Heart left ventricle (tissue), 16 donors: ENCODE data around the gene ELFN1. TPM values are rescaled to one million over a fixed set of nuclear protein-coding genes. Genes with fewer than 3 reads are reported as not detected.

Experiments used
- ATAC-seq, 4 donors: fragments of 200-7000 bp; cut with Tn5 transposase; one replicate each; pipeline ENCODE4 v1.9.1; 2020 to 2022; ENCODE audit warnings: moderate library complexity in 4 of 4, mild to moderate bottlenecking in 3 of 4, moderate number of reproducible peaks in 1 of 4
- DNase-seq, 5 donors: peaks; one replicate each; pipeline ENCODE4 v3.0.0-alpha.2; 2020
- H3K27ac ChIP-seq, 12 donors: fragments of 200-600 bp; sonication (generic) in 4 of 12; one replicate each; pipeline versions ENCODE4 v1.5.0 to v1.8.0; 2016 to 2022; ENCODE audit warnings: mild to moderate bottlenecking in 2 of 12
- H3K27me3 ChIP-seq, 9 donors: fragments of 200-600 bp; sonication (generic) in 2 of 9; one replicate each; pipeline versions ENCODE4 v1.5.1 to v1.8.0; 2016 to 2022; ENCODE audit warnings: mild to moderate bottlenecking in 3 of 9
- H3K36me3 ChIP-seq, 9 donors: fragments of 200-600 bp; sonication (generic) in 2 of 9; one replicate each; pipeline versions ENCODE4 v1.5.0 to v1.8.0; 2018 to 2022; ENCODE audit warnings: mild to moderate bottlenecking in 2 of 9
- H3K4me1 ChIP-seq, 12 donors: fragments of 200-600 bp; sonication (generic) in 4 of 12; one replicate each; pipeline versions ENCODE4 v1.5.0 to v1.8.0; 2016 to 2022; ENCODE audit warnings: mild to moderate bottlenecking in 3 of 12
- H3K4me3 ChIP-seq, 12 donors: fragments of 200-600 bp; sonication (generic) in 4 of 12; one replicate each; pipeline versions ENCODE4 v1.5.0 to v1.8.0; 2017 to 2022; ENCODE audit warnings: mild to moderate bottlenecking in 9 of 12, moderate library complexity in 4 of 12
- H3K9me3 ChIP-seq, 12 donors: fragments of 200-600 bp; sonication (generic) in 4 of 12; one replicate each; pipeline versions ENCODE4 v1.5.0 to v1.8.0; 2016 to 2022; ENCODE audit warnings: mild to moderate bottlenecking in 1 of 12
- POLR2A ChIP-seq, 2 donors: fragments of 450-650 bp; IDR thresholded peaks; one replicate each; pipeline ENCODE4 v1.6.1; 2017; ENCODE audit warnings: antibody characterized with exemption in 2 of 2, mild to moderate bottlenecking in 2 of 2, moderate library complexity in 2 of 2
- WGBS, 4 donors: extraction: QIAGEN DNeasy Blood & Tissue Kit in 2 of 4; methylation state at CpG; one replicate each; pipeline versions ENCODE4 v1.1.5 to v1.1.7; 2013 to 2018; 5-methylcytosine and 5-hydroxymethylcytosine counted together
- intact Hi-C, 10 donors: fragments of 100-400 bp; cut with DNase I; formaldehyde crosslinking; loops; one replicate each; pipeline versions ENCODE4 v1.11.1 to v1.14.2; 2022
- polyA plus RNA-seq, 2 donors: library from polyadenylated mRNA; stranded (reverse); fragments of 200-250 nt; gene quantifications; one replicate each; pipeline ENCODE4 v1.2.3, GENCODE V29; 2013
- total RNA-seq, 9 donors: library from RNA; depleted of rRNA in 2 of 9; stranded (reverse); fragments of >200 nt in 2 of 9; fragmentation: NEBNext Ultra II Directional in 3 of 9; extraction: Animal tissue kit (Norgen Biotek cat#: 25700) in 3 of 9; gene quantifications; one replicate each; pipeline versions ENCODE4 v1.1.0 to v1.2.4, GENCODE V29; 2016 to 2023
- TF ChIP-seq, protein P1 (sequence below), 12 donors: fragments of 200-600 bp; sonication (generic) in 4 of 12; IDR thresholded peaks; one replicate each; pipeline versions ENCODE4 v1.5.0 to v1.8.0; 2018 to 2022; ENCODE audit warnings: antibody characterized with exemption in 12 of 12, mild to moderate bottlenecking in 5 of 12
- donor health status: ischemic (EF 13 %, LVEDD 7.1; RV severe dilation, severe dysfunction).
- donor health status: healthy with polysubstance abuse.
- donor health status: DM: no; HTN: yes; CAD: no.
- donor health status: DM: no; HTN: no; CAD: no.
- donor health status: ischemic (EF 25% LVEDD 6.9; RV normal size, moderate dysfunction).
- donor health status: ischemic (EF 25% LVEDD 5.7; RV mildly dilated, moderate dysfunction).
- donor health status: healthy.
- donor health status: DM: yes; HTN: yes; CAD: no.
- donor health status: ischemic (EF 35%, LVEDD 5.7; RV mildly dilated, moderate dysfunction).
- donor health status: nonischemic (EF 11% LVEDD 7.7; RV severe dilation, severe dysfunction).
- donor health status: DM: yes; HTN: yes; CAD: no.
- donor health status: PGD.
- donor health status: ischemic (EF 29% LVEDD 5.4; RV normal size, mild dysfunction).
- donor health status: nonischemic (EF 23%, LVEDD 6.1; RV moderate dilation, normal function).

Gene ELFN1
- total and polyA plus RNA-seq, 11 donors, result 2.6 to 18.6 (median 6.6) TPM

DNA sequence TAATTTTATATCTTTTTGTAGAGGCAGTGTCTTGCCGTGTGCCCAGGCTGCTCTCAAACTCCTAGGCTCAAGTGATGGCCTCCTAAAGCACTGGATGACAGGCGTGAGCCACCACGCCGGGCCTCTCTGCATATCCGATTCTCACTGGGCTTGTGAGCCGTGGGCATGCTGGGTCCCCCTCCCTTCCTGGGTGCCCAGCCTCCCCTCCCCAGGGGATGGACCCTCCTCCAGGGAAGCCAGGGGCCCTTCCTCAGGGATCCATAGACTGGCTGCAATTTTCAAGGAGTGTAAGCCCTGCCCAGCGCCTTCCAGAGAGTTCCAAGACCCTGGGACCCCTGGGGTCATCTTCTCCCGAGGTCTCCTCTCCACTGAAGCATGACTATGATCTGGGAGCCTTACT, 23.7 kb upstream of the ELFN1 start:
- 86 to 93% (median 87%) methylated on average over 8 of the region's 8 CpGs for WGBS, 4 donors
- TF ChIP-seq, protein P1, sequence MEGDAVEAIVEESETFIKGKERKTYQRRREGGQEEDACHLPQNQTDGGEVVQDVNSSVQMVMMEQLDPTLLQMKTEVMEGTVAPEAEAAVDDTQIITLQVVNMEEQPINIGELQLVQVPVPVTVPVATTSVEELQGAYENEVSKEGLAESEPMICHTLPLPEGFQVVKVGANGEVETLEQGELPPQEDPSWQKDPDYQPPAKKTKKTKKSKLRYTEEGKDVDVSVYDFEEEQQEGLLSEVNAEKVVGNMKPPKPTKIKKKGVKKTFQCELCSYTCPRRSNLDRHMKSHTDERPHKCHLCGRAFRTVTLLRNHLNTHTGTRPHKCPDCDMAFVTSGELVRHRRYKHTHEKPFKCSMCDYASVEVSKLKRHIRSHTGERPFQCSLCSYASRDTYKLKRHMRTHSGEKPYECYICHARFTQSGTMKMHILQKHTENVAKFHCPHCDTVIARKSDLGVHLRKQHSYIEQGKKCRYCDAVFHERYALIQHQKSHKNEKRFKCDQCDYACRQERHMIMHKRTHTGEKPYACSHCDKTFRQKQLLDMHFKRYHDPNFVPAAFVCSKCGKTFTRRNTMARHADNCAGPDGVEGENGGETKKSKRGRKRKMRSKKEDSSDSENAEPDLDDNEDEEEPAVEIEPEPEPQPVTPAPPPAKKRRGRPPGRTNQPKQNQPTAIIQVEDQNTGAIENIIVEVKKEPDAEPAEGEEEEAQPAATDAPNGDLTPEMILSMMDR (IDR thresholded peaks at IDR 0.05), result no peak
- no peak for TF ChIP-seq POLR2A (IDR thresholded peaks at IDR 0.05)
- DNase-seq, result peak in 2 of 5 donors; percentile 13 to 37
- H3K9me3 ChIP-seq, result no peaks in the 10 kb centered on the region
- no peak overlapping the region for H3K4me3 ChIP-seq
- H3K36me3 ChIP-seq, result no peaks in the 10 kb centered on the region
- H3K4me1 ChIP-seq, result peaks cover 0 to 33% (median 21%) of the 10 kb centered on the region in 12 donors
- H3K27ac ChIP-seq, result peak overlapping the region in 1 of 12 donors; percentile 86
- H3K27me3 ChIP-seq, result peaks cover 0 to 49% (median 2%) of the 10 kb centered on the region in 9 donors
- no peak for ATAC-seq
- intact Hi-C loops, result no loop called here

DNA sequence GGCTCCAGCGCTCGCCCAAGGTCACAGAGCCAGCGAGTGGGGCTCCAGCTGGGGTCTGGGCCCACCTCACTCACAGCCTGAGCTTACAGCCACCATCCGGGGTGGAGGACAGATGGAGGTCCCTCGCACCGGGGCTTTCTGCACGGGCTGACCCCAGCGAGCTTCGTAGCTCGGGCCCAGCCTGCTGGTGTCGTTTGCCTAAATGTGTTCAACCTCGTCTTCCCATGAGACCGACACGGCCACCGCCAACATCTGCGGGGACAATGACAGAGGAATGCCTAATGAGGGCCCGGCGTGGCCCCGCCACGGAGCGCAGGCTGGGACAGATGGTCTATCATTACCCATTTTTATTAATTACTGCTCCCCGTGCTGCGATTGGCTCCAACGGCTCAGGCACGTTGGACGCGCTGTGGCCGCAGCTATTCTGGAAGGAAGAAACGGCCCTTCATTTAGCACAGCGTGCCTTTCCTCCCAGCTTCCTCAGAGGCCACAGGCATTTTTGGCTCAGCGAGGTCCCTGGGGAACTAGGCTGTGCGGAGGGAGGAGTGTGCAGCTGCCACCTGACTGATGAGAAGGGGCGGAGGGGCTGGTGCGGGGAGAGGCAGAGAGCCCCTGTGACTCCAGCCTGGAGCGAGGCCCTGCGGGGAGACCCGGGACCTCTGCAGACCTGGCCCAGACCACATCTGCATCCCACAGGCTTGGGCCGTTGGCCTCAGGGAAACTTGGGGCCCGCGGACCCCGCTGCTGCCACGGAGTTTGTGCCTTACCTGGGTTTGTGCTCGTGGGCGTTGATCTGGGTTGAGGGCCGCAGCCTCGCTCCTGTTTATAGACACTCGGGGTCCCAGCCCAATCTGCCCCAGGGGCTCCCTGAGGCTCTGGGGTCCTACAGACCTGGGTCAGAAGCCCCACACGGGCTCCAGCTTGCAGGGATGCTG, 22.9 kb upstream of the ELFN1 start:
- TF ChIP-seq, protein P1 (IDR thresholded peaks at IDR 0.05), result no peak
- TF ChIP-seq POLR2A (IDR thresholded peaks at IDR 0.05), result no peak
- H3K27ac ChIP-seq, result peak overlapping the region in 11 of 12 donors; percentile 62 to 89 (median 80)
- no peaks in the 10 kb centered on the region for H3K36me3 ChIP-seq
- DNase-seq, result peak; percentile 54 to 70 (median 65)
- no peak overlapping the region for H3K4me3 ChIP-seq
- 29 to 53% (median 46%) methylated on average over 32 to 48 of the region's 48 CpGs for WGBS, 4 donors
- peaks cover 0 to 40% (median 2%) of the 10 kb centered on the region in 9 donors for H3K27me3 ChIP-seq
- peaks cover 0 to 33% (median 21%) of the 10 kb centered on the region in 12 donors for H3K4me1 ChIP-seq
- ATAC-seq, result peak in 3 of 4 donors; percentile 7 to 44 (median 32)
- no peaks in the 10 kb centered on the region for H3K9me3 ChIP-seq
- intact Hi-C loops, result no loop called here

DNA sequence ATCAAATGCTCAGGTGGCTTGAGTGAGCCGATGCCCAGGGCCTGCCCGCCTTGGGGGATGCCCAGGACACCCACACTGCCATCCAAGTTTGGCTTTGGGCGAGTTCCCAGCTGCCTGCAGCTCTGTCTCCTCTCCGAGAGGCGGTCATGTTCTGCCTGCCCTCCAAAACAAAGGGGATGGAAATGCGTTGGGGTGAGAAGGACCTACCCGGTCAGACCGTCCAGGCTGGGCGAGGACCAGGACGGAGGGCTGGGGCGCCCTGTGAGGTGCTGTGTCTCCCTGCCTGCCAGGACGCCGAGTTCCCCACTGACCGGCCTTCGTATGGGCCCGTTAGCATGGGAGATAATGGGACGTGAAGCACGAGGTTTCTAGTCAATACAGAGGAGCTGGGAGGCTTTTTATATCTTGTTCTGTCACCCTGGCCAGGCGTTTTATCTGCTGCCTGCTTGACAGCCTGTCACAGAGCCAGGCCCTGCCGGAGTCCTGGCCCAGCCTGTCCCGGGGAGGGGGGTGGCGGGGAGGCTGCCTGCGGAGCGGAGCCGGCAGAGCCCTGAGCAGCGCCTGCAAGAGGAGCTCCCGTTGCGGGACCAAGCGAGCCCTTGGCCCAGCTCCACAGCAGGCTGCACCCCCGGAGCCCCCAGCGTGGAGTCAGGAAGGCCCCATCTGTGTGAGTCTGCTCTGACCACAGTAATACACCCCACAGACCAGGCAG, 22.0 kb upstream of the ELFN1 start:
- Histone ChIP-seq H3K27me3 (peaks cover 0 to 35% (median 0%) of the 10 kb centered on the region in 9 donors), H3K9me3 (no peaks in the 10 kb centered on the region), H3K36me3 (no peaks in the 10 kb centered on the region), H3K4me1 (peaks cover 0 to 33% (median 21%) of the 10 kb centered on the region in 12 donors), H3K27ac (peak overlapping the region in 11 of 12 donors; percentile 62 to 89 (median 80)), H3K4me3 (peak overlapping the region in 5 of 12 donors; percentile 3 to 29 (median 18))
- DNase-seq, result peak; percentile 81 to 92 (median 89)
- TF ChIP-seq, protein P1 (IDR thresholded peaks at IDR 0.05), result no peak
- no peak for TF ChIP-seq POLR2A (IDR thresholded peaks at IDR 0.05)
- intact Hi-C loops, result no loop called here
- peak; percentile 90 to 94 (median 94) for ATAC-seq
- WGBS, 4 donors, result 11 to 22% (median 19%) methylated on average over 20 to 31 of the region's 31 CpGs
